Gastrocnemius medialis (tissue), 4 donors: Measurements from ENCODE around the gene PRKD1.

Experiments
- CTCF ChIP-seq, 5 experiments: fragments of 450-650 bp in 3 of 5; fragments of 200-600 bp in 2 of 5; sonication (generic) in 2 of 5; IDR thresholded peaks in 4 of 5; conservative IDR thresholded peaks in 1 of 5; 1 replicate in 4 of 5; 2 replicates in 1 of 5; pipeline ENCODE4 v1.5.1; 2016 to 2019; ENCODE audit warnings: antibody characterized with exemption in 5 of 5, mild to moderate bottlenecking in 3 of 5, moderate library complexity in 3 of 5
- POLR2A ChIP-seq, 2 donors: fragments of 450-650 bp; IDR thresholded peaks; one replicate each; pipeline ENCODE4 v1.6.1; 2017; ENCODE audit warnings: antibody characterized with exemption in 2 of 2, mild to moderate bottlenecking in 2 of 2, moderate library complexity in 2 of 2

GRCh38 chr14:29663281-29663801 lies 264.3 kb downstream of the PRKD1 start:
- TF ChIP-seq CTCF (IDR thresholded peaks at IDR 0.05 in 4 of 5, conservative IDR thresholded peaks at IDR 0.05 in 1 of 5) (no peak), POLR2A (IDR thresholded peaks at IDR 0.05) (no peak)
